Measurements from ENCODE around the gene TCF4.

The TCF4 gene

GRCh38 chr18:55334875-55335274 is 253.1 kb downstream of the TCF4 start:
- H3K27me3 Mint-ChIP-seq (ENCODE audit: low read depth, poor library complexity): no peaks in the 10 kb centered on the region
- H3K4me3 Mint-ChIP-seq: no peak overlapping the region
- no peak overlapping the region for H3K27ac Mint-ChIP-seq

DNA sequence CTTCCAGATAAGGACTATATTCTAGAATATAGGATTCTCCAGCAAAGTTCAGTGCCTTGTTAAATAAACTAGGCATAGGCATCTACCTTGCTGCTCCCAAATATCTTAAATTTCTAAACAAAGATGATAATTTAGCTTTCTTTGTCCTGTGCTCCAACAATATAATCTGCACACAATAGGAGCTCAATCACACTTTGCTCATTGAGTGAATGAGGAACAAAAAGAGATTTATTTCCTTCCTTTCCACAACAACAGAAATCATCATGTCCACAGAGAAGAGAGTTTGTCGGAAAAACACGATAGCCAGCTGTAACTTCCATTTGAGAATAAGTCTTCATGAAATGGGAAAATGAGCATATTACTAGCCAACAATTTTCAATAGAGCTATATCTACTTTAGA is 256.7 kb downstream of the TCF4 start:
- Mint-ChIP-seq H3K9me3 (no peaks in the 10 kb centered on the region), H3K27ac (peak overlapping the region; percentile 26), H3K4me1 (peaks cover 21% of the 10 kb centered on the region), H3K27me3 (ENCODE audit: low read depth, poor library complexity) (no peaks in the 10 kb centered on the region), H3K4me3 (no peak overlapping the region), H3K36me3 (ENCODE audit: low read depth) (peaks cover 10% of the 10 kb centered on the region)
- TF ChIP-seq, protein P1, sequence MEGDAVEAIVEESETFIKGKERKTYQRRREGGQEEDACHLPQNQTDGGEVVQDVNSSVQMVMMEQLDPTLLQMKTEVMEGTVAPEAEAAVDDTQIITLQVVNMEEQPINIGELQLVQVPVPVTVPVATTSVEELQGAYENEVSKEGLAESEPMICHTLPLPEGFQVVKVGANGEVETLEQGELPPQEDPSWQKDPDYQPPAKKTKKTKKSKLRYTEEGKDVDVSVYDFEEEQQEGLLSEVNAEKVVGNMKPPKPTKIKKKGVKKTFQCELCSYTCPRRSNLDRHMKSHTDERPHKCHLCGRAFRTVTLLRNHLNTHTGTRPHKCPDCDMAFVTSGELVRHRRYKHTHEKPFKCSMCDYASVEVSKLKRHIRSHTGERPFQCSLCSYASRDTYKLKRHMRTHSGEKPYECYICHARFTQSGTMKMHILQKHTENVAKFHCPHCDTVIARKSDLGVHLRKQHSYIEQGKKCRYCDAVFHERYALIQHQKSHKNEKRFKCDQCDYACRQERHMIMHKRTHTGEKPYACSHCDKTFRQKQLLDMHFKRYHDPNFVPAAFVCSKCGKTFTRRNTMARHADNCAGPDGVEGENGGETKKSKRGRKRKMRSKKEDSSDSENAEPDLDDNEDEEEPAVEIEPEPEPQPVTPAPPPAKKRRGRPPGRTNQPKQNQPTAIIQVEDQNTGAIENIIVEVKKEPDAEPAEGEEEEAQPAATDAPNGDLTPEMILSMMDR (IDR thresholded peaks at IDR 0.05): no peak
- no peak for DNase-seq

More at GRCh38 chr18:55334875-55335274, 253.1 kb downstream of the TCF4 start:
- Mint-ChIP-seq H3K9me3 (no peaks in the 10 kb centered on the region), H3K4me1 (peaks cover 28% of the 10 kb centered on the region), H3K36me3 (ENCODE audit: low read depth) (peaks cover 16% of the 10 kb centered on the region)
- TF ChIP-seq, protein P1 (IDR thresholded peaks at IDR 0.05): no peak
- DNase-seq: no peak

GRCh38 chr18:55328301-55328700 is 259.7 kb downstream of the TCF4 start:
- H3K27ac Mint-ChIP-seq: no peak overlapping the region
- H3K4me3 Mint-ChIP-seq: no peak overlapping the region
- TF ChIP-seq, protein P1 (IDR thresholded peaks at IDR 0.05): no peak
- no peaks in the 10 kb centered on the region for H3K27me3 Mint-ChIP-seq (ENCODE audit: low read depth, poor library complexity)
- peaks cover 10% of the 10 kb centered on the region for H3K36me3 Mint-ChIP-seq (ENCODE audit: low read depth)
- no peak for DNase-seq
- H3K9me3 Mint-ChIP-seq: no peaks in the 10 kb centered on the region
- peaks cover 33% of the 10 kb centered on the region for H3K4me1 Mint-ChIP-seq

DNA sequence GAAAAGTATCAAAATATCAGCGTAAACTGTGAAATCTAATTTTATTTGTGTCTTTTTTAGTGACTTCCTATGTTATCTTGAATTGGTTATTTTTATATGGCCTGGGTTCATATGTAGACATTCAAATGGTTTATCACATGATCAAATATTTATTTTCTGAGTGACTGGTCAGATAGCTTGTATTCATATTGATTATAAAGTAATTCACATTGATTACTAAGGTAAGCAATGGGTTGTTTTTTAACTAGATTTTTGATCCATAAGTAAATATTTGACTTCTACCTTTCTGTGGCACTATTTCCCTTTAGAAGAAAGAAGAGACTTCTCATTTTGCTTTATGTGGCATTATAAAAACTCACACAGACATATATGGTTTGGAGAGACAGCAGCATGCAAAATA is 260.5 kb downstream of the TCF4 start:
- DNase-seq: no peak
- TF ChIP-seq, protein P1 (IDR thresholded peaks at IDR 0.05): no peak
- H3K36me3 Mint-ChIP-seq (ENCODE audit: low read depth): peaks cover 10% of the 10 kb centered on the region
- H3K4me3 Mint-ChIP-seq: no peak overlapping the region
- H3K27ac Mint-ChIP-seq: no peak overlapping the region
- H3K27me3 Mint-ChIP-seq (ENCODE audit: low read depth, poor library complexity): no peaks in the 10 kb centered on the region
- no peaks in the 10 kb centered on the region for H3K9me3 Mint-ChIP-seq
- H3K4me1 Mint-ChIP-seq: peaks cover 40% of the 10 kb centered on the region

DNA sequence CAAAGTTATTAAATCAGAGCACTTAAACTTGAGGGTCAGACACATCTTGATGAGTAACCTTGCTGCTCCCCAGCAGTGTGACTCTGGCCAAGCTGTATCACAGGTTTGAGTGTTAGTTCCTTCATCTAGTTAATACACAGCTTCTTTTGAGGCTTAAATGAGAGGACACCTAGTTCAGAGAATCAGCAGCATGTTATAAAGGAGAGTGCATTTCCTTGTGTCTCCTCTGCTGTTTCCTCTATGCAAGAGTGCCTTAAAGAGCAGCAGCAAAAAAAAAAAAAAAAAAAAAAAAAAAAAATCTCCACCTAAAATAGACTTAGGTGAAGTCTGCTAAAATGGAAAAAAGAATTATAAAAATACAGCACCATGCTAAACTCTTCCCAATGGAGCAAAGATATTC is 261.9 kb downstream of the TCF4 start:
- Mint-ChIP-seq H3K27me3 (ENCODE audit: low read depth, poor library complexity) (no peaks in the 10 kb centered on the region), H3K9me3 (no peaks in the 10 kb centered on the region), H3K4me3 (no peak overlapping the region), H3K36me3 (ENCODE audit: low read depth) (peaks cover 4% of the 10 kb centered on the region), H3K4me1 (peaks cover 48% of the 10 kb centered on the region), H3K27ac (no peak overlapping the region)
- no peak for DNase-seq
- TF ChIP-seq, protein P1 (IDR thresholded peaks at IDR 0.05): no peak

GRCh38 chr18:55324166-55324565 is 263.8 kb downstream of the TCF4 start:
- H3K4me1 Mint-ChIP-seq: peaks cover 59% of the 10 kb centered on the region
- no peaks in the 10 kb centered on the region for H3K9me3 Mint-ChIP-seq
- H3K27me3 Mint-ChIP-seq (ENCODE audit: low read depth, poor library complexity): no peaks in the 10 kb centered on the region
- DNase-seq: no peak
- no peaks in the 10 kb centered on the region for H3K36me3 Mint-ChIP-seq (ENCODE audit: low read depth)
- TF ChIP-seq, protein P1 (IDR thresholded peaks at IDR 0.05): no peak
- H3K4me3 Mint-ChIP-seq: no peak overlapping the region
- no peak overlapping the region for H3K27ac Mint-ChIP-seq
